KBM-7 (cell line): ENCODE data around the gene THY1.
"Not testable (repeated sequence)": the region's sequence is repeated elsewhere in the genome, so short reads cannot be mapped to it uniquely, and the experiment has no call there.

Experiments used
- DNase-seq: peaks from one replicate; pipeline ENCODE4 v3.0.0-alpha.2; 2015
- in situ Hi-C: fragments of 300-500 bp; cut with MboI; formaldehyde crosslinking; loops from 2 replicates; pipeline ENCODE4 v1.14.3; 2020; ENCODE audit warnings: low sequenced_read_pairs, low pct_unique_long_range_greater_than_20kb, mixed read lengths

THY1 gene

DNA sequence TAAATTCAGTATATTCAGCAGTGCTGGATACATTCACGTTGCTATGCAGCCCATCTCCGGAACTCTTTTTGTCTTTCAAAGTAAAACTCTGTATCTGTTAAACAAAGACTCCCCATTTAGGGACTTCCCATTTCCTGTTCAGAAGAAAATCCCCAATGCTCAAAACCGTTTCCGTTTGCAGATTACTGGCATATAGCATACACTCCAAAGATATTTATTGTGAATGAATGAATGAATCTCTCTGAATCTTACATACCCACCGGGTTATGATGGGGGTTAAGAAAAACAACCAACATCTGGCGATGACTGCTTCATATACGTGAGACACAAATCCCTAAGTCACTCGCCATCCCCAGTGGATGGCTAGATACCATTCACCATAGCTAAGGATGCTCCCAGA, 1.6 kb downstream of the THY1 start:
- no peak for DNase-seq
- in situ Hi-C loops = no loop called here

DNA sequence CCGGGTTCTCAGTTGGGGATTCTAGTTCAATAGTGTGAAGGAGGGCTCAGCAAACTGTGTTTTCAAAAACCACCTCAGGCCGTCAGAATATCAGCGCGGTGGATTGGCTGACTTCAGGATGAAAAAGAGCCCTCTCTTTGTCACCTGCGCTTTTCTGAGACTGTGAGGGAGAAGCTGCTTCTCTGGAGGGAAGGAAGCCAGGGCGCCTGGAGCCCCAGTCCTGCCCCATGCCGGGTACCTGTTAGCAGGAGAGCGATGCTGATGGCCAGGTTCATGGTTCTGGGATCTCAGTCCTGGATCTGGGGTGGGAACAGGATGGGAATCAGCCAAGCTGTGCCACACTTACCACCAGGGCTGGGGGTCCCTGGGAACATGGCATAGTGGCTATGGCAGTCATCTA, 2.3 kb downstream of the THY1 start:
- in situ Hi-C loops = no loop called here
- DNase-seq = no peak

DNA sequence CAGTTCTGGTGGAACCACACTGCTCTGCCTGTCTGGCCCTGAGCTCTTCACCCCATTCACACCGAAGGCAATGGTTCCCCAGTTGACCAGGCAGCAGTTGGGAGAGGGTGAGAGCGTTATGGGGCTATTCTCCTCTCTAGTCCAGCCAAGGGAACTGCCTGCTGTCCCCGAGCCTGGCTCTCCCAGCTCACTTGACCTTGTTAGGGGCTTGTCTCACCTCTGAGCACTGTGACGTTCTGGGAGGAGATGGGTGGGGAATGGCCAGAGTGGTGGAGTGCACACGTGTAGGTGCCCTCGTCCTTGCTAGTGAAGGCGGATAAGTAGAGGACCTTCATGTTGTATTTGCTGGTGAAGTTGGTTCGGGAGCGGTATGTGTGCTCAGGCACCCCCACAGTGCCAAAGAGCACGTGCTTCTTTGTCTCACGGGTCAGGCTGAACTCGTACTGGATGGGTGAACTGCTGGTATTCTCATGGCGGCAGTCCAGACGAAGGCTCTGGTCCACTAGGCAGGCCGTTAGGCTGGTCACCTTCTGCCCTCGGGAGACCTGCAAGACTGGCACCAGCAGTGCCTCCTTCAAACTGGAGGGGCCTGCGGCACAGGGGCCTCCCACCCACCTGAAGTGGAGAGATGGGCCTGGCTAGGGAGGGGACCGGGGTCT, 3.0 kb downstream of the THY1 start:
- no peak for DNase-seq
- in situ Hi-C loops = no loop called here

DNA sequence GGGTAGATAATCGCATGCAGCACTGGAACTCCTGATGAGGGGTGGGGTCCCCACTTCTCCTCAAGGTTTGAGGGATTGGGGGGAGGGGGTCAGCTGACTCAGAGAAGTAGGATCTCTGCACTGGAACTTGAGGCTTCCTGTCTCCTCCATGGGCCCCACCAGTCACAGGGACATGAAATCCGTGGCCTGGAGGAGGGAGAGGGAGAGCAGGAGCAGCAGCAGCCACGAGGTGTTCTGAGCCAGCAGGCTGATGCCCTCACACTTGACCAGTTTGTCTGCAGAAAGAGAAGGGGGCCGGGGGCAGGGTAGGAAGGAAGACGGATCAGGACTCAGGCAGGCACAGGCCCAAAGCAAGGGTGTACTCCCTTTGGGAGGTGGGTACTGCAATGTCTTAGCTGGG, 3.7 kb downstream of the THY1 start:
- DNase-seq = no peak
- in situ Hi-C loops = no loop called here

DNA sequence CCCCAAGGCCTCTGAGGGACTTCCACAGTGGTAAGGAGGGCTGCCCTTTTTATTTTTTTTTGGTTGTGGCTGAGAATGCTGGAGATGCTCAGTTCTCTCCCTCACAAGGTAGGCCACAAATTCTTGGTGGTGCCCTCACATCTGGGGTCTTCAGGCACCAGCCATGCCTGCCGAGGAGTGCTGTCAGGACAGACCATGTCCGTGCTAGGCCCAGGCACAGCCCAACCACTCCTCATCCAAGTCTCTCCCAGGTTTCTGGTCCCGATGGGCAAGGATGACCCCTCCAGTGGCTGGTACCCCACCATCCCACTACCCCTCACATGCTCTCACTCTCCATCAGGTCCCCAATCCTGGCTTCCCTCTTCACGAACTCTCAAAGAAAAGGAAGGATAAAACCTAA, 4.2 kb downstream of the THY1 start:
- DNase-seq = no peak

DNA sequence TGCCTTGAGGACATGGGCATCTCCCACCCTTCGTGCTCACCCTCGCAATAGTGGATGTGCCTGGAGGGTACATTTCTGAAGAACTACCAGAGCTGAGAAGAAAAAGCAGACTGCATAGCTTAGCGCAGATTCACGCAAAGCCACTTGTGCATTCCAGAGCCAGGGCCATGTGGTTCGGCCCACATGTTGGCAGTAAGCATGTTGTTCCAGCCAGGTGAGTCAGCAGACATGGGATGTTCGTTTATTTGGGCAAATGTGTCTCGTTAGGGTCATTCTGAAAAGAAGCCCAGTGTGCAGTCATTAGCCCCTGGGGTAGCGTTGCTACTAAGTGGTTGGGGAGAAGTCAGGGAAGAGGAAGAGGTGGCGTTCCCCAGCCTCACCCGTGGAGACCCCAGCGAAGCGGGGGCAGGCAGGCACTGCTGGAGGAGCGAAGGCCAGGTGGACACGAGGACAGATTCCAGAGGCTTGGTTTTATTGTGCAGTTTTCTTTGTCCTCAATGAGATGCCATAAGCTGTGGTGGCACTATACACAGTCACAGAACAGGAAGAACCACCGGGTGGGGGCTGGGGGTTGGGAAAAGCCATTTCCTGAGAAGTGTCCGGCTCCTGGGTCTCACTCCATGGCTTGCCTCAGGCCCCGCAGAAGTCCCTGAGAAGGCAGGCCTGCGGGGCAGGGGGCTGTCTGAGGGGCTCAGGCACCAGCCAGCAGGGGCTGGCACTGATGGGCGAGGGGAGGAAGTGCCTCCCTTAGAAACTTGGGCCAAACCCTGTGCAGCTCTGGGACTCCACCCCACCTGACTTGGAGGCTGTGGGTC, 5.0 kb downstream of the THY1 start:
- DNase-seq = no peak

More for the DNA sequence above, 4.2 kb downstream of the THY1 start:
- in situ Hi-C loops = no loop called here

DNA sequence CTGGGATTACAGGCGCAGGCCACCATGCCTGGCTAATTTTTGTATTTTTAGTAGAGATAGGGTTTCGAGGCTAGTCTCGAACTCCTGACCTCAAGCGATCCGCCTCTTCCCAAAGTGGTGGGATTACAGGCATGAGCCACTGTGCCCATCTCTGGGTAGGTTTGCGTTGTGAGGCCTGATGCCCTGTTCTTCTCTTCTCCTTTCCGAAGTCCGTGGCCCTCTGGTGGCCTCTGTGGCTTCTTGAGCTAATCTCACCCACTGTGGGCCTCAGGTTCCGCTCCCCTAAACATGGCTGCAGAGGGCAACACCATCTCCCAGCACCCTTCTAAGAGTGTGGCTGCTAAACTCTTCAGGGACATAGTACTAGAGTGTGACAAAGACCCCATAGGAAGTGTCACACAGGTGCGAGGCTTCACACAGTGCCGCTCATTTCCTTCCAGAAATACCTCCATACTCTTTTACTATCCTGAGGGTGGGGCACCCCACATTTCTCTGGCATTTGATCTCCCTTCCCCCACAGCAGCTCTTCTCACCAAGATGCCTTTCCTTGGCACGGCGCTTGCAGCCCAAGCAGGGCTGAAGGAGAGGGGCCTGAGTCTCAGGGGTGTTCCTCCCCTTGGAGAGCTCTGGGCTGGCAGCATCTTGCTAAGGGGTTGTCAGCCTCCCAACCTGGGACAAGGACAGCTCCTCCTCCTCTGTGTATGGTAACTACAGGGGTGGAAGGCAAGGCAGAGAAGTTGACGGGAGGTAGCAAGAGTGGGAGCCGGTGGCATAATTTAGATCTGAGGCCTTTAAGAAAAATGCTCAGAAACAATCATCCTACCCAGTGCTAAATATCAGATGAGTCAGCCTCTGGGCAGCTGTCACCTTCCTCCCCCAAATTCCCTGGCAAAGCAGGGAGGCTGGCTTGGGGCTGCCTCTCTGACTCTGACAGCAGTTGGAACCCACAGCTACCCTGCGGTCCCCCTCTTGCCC, 6.1 kb downstream of the THY1 start:
- in situ Hi-C loops = no loop called here
- DNase-seq = no peak

More for the DNA sequence above, 5.0 kb downstream of the THY1 start:
- in situ Hi-C loops = no loop called here

DNA sequence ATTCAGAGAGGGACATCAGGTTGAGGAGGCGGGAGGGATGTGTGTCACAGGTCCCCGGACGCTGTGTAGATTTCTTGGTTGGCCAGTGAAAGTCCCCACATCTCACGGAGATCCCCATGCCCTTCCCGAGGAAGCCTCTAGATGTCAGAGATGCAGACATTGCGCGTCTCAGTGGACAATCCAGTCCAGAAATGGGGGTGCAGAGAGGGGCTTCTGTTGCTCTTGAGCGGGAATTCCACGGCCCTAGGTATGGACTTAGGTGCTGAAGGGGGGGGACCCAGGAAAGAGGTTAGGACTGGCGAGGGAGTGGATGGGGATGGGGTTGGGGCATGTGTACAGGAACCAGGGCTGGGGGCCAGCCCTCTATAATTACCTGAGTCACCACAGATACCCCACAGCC, 7.0 kb downstream of the THY1 start:
- in situ Hi-C loops = no loop called here
- DNase-seq = no peak

DNA sequence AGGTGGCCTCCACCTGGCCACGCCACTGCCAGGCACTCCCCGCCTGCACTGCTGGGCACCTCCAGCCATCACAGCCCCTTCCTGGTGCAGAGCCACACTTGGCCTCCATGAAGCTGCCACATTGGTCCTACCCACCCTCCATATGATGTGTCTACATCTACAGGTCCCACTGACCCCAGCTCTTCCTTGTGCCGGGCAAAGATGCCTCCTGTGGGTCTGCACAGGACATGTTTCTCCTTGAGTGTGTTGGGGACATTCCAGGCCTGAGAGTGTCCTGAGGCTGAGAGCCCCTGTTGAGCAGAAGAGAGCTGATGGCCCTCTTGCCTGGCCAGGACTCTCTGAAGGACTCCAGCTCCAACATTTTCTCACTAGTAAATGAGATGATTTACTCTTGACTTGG, 7.5 kb downstream of the THY1 start:
- in situ Hi-C loops = no loop called here

DNA sequence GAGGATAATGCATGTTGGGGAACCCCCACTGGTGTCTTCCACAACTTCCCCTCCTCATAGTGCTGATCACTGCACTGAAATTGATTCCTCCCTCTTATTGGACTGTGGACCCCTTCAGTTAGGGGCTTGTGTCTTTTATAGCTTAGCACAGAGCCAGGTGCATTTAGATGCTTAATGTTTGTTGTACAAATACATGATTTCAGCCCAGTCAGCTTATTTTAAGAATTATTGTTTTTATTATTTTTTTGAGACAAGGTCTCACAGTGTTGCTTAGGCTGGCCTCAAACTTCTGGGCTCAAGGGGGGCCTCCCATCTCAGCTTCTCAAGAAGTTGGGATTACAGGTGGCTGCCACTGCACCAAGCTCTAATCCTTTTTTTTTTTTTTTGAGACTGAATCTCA, 8.2 kb downstream of the THY1 start:
- DNase-seq = no peak
- in situ Hi-C loops = no loop called here

More for the DNA sequence above, 7.5 kb downstream of the THY1 start:
- no peak for DNase-seq

DNA sequence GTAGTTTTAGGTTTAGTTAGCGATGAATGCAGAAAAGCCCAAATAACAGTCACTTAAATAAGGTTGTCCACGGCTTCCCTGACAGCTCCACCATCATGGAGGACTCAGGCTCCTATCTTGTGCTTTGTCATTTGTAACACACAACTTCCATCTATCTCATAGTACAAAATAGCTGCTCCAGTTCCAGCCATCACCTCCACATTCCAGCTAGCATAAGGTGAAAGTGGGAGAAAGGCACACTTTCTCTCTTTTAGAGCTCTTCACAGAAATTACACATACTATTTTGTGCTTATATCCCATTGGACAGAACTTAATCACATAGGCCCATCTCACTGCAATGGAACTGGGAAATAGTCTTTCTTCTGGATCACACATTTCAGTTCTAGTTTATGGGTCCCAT, 8.7 kb downstream of the THY1 start:
- in situ Hi-C loops = no loop called here
- no peak for DNase-seq

DNA sequence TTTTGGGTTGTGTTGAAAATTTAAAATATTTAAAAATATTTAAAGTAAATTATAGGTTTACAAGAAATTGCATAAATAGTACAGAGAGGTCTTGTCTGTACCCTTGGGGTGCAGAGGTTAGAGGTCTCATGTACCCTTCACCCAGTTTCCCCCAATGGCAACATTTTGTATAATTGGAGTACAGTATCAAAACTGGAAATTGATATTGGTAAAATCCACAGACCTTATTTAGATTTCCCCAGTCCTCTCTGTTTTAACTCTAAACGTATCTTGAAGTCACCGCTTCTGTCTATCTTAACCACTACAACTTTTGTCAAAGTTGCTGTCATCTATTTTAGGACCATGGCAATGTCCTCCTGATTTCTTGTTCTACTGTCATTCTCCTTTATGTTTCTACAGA, 10.9 kb downstream of the THY1 start:
- in situ Hi-C loops = no loop called here
- DNase-seq = no peak

DNA sequence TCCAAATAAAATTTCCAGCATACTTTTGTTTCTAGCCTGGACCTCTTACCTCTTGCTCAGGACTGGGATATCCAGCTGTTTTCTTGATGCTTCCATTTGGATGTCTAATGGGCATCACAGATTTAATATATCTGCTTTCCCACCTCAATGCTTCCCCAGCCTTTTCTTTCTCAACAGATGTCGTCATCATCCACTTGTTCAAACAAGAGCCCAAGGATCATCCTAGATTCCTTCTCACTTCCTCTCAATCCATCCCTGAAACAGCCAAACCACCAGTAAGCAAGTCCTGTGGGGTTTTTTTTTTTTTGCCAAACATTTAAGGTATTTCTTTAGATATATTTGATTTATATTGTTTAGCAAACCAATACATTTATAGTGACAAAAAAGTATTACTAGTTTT, 12.5 kb downstream of the THY1 start:
- DNase-seq = no peak
- in situ Hi-C loops = no loop called here

DNA sequence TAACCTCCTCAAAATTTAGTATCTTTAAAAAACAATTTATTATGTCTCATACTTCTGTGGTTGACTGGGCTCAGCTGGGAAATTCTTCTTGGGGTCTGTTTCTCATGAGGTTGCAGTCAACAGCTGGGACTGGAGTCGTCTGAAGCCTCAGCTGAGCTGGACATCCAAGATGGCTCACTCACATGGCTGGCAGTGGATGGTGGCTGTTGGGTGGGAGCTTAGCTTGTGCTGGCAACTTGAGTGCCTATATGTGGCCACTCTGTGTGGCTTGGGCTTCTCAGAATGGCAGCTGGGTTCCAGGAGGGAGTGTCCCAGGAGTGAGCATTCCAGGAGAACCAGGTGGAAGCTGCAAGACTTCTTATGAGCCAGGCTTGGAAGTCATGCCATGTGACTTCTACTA, 13.2 kb downstream of the THY1 start:
- no peak for DNase-seq
- in situ Hi-C loops = no loop called here

DNA sequence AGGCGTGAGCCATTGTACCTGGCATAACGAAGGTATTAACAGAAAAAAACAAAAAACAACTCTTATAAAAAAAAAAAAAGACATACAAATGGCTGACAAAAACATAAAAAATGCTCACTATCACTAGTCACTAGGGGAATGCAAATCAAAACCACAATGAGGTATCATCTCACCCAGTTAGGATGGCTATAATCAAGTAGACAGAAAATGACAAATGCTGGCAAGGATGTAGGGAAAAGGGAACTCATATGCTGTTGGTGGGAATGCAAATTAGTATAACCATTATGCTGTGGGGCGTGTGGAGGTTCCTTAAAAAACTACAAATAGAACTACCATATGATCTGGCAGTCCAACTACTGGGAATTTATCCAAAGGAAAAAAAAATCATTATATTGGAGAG, 17.0 kb downstream of the THY1 start:
- in situ Hi-C loops = no loop called here
- peak; percentile 13 for DNase-seq

DNA sequence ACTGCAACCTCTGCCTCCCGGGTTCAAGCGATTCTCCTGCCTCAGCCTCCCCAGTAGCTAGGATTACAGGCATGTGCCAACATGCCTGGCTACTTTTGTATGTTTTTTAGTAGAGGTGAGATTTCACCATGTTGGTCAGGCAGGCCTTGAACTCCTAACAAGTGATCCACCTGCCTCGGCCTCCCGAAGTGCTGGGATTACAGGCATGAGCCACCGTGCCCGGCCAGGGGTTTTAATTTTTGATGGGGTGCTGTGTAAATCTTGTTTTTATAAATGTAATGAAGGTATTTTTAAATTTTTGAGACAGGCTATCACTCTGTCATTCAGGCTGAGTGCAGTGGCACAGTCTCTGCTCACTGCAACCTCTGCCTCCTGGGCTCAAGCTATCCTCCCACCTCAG, 17.5 kb downstream of the THY1 start:
- in situ Hi-C loops, DNase-seq: not testable (repeated sequence)

DNA sequence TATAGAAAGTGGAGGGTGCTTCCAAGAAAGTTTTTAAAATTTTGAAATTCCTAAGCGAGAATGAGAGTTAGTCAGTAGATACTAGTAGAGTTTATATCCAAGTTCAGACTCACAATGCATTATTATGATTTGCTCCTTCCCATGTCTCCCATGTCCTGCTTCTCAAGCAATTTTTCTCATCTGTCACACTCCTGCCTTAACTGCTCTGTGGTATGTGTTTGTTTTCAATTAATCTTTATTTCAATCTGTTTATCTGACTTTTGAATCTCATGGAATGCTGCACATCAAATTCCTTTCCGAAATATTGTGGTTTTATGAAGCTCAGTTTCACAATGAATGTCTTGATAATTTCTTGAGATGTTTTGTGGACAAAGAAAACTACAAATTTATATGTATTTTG, 18.1 kb downstream of the THY1 start:
- no peak for DNase-seq
- in situ Hi-C loops = no loop called here

DNA sequence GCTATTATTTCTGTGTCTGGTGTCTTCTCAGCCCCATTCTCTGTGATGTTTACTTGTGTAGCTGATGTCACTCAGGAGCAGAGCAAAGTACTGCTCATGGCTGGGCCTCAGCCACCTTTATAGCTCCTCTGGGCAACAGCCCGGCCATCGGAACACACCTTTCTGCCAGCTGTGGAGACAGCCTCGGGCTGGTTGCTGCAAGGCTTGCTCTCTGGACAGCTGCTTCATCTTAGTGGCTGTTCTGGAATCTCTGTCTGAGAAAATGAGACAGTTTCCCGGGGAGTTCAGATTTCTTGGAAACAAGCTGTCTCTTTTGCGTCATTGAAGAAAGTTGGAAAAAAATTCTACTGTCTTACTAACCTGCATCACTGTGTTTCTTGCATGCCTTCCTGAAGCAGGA, 20.0 kb downstream of the THY1 start:
- in situ Hi-C loops = no loop called here
- DNase-seq = no peak

DNA sequence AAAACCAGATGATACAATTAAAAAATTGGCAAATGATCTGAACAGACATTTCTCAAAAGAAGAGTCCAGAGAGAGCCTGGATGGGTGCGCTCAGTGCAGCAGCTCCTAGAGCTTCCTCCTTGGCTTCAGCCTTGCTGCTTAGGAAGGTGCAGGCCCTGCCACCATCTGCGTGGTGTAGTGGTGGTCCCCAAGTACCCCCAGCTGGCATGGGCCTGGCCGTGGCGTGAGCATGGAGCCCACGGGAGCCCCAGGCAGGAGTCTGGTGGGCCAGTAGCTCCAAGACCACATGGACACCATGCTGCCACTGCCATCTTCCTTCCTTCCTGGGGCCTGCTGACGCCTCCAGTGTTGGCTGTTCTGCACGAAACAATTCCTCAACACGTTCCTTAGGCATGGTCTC, 20.5 kb downstream of the THY1 start:
- no peak for DNase-seq
- in situ Hi-C loops = no loop called here

DNA sequence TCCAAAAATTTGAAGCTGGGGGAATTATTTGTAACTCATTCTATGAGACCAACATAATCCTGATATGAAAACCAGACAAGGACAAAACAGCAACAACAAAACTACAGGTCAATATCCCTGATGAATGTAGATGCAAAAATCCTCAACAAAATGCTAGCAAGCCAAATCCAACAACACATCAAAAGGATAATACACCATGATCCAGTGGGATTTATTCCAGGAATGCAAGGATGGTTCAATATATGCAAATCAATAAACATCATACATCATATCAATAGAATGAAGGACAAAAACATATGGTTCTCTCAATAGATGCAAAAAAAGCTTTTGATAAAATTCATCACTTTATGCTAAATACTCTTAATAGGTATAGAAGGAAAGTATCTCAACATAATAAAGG, 22.1 kb downstream of the THY1 start:
- in situ Hi-C loops = no loop called here
- no peak for DNase-seq
